Mononuclear cell (primary cell): ENCODE results near the gene HS3ST5. TPM values are rescaled to one million over a fixed set of nuclear protein-coding genes. Genes with fewer than 3 reads are reported as not detected.
"Not testable (repeated sequence)": the region's sequence is repeated elsewhere in the genome, so short reads cannot be mapped to it uniquely, and the experiment has no call there.

ENCODE experiments used
- H3K27me3 ChIP-seq: 2 replicates; pipeline ENCODE4 v1.6.0; 2011; ENCODE audit warnings: low read length, control low read depth; ENCODE audit not compliant: insufficient read depth
- H3K4me1 ChIP-seq: 2 replicates; pipeline ENCODE4 v1.5.1; 2011; ENCODE audit warnings: mild to moderate bottlenecking, low read length, control low read depth; ENCODE audit not compliant: insufficient read depth
- H3K4me3 ChIP-seq: 2 replicates; pipeline ENCODE4 v1.5.1; 2011; ENCODE audit warnings: mild to moderate bottlenecking, low read length, moderate library complexity
- H3K9me3 ChIP-seq: 2 replicates; pipeline ENCODE4 v1.5.1; 2011; ENCODE audit warnings: low read depth, mild to moderate bottlenecking, control low read depth, low read length
- total RNA-seq: library from RNA; depleted of rRNA; stranded (reverse); fragments of >200 nt; gene quantifications from one replicate; pipeline ENCODE4 v1.2.3, GENCODE V29; 2012

Gene HS3ST5
- total RNA-seq, 1 donor: not detected

DNA sequence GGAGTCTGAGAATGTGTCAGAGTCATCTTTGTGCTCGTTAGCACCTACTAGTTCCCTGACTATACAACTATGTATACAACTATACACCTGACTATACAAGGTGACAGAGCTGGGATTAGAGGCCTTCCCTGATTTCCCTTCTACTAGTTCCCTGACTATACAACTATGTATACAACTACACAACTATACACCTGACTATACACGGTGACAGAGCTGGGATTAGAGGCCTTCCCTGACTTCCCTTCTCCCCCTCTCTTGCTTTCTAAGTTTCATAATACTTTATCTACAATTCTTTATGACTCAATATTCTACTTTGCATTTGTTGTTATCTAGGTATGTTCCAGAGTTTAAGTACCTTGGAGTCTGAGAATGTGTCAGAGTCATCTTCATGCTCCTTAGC is 68.0 kb downstream of the HS3ST5 start:
- Histone ChIP-seq H3K9me3 (no peaks in the 10 kb centered on the region), H3K4me1 (no peaks in the 10 kb centered on the region), H3K4me3 (no peak overlapping the region), H3K27me3 (no peaks in the 10 kb centered on the region)

DNA sequence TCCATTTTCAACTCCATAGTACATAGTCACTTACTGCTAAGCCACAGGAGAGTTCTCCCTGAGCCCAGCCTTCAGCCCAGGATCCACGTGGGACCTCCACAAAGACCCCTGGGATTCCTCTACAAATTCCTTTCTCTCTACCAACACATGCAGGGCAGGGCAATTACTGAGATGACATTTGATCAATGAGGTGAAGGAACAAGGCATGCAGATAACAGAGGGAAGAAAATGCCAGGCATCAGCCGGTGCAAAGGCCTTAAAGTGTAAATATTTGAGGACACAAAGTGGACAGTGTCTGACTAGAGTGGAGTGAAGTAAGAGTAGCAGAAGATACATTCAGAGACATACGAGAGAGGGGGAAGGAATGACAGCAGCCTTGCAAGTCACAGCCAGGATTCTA is 70.2 kb downstream of the HS3ST5 start:
- Histone ChIP-seq H3K9me3 (no peaks in the 10 kb centered on the region), H3K4me3 (no peak overlapping the region), H3K4me1 (no peaks in the 10 kb centered on the region), H3K27me3 (no peaks in the 10 kb centered on the region)

DNA sequence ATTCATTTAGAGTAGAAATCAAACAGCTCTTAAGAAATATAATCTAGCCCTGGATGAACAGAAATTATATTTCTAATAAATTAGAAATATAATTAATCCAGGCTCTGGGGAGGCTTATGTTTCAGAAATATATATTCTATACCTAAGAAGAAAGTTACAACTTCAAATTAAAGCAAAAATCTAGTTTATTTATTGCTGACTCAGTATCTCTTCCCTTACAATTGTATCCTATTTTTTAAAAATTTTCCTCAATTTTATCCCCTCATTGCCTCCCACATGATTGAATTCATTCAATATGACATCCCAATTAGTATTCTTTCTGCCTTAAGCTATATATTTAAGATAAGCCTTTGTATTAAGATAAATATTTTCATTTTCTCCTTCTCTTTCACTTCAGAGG is 71.4 kb downstream of the HS3ST5 start:
- no peaks in the 10 kb centered on the region for H3K27me3 ChIP-seq
- no peaks in the 10 kb centered on the region for H3K4me1 ChIP-seq
- H3K4me3 ChIP-seq: no peak overlapping the region
- H3K9me3 ChIP-seq: no peaks in the 10 kb centered on the region

DNA sequence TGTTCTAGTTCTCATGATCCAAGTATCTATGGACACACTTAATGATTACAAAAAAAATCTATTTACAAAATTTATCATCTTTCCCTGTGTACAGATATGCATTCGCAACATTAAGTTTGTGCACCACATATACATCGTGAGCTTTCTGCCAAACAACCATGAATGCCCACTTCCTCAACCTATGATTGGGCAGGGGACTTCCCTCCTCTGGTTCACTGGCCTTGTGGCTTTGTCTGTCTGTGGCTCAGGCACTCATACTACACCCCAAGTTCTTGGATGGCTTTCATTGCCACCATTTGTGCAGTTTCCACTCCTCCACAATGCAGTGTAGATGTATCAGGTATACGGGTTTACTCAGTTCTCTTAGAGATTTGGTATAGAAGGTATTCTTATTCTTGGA is 74.9 kb downstream of the HS3ST5 start:
- H3K4me1 ChIP-seq: no peaks in the 10 kb centered on the region
- no peak overlapping the region for H3K4me3 ChIP-seq
- no peaks in the 10 kb centered on the region for H3K27me3 ChIP-seq
- H3K9me3 ChIP-seq: no peaks in the 10 kb centered on the region

DNA sequence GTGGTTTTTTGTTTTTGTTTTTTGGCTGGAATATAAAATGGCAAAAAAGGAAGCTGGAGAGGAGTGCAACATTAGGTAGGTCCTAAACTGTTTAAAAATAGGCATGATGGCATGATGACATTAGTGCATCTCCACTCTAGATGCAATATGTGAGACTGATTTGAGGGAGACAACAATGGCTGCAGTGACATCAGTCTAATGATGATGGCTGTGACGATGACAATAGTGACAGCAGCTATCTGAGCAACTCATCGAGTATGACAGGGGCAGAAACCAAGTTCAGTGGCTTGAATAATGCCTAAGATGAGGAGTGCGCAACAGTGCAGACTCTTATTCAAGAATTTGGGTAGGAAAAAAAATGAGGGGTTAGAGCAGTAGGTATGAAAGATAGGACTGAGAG is 82.0 kb downstream of the HS3ST5 start:
- Histone ChIP-seq H3K27me3 (no peaks in the 10 kb centered on the region), H3K4me1 (no peaks in the 10 kb centered on the region), H3K9me3 (no peaks in the 10 kb centered on the region), H3K4me3 (no peak overlapping the region)

DNA sequence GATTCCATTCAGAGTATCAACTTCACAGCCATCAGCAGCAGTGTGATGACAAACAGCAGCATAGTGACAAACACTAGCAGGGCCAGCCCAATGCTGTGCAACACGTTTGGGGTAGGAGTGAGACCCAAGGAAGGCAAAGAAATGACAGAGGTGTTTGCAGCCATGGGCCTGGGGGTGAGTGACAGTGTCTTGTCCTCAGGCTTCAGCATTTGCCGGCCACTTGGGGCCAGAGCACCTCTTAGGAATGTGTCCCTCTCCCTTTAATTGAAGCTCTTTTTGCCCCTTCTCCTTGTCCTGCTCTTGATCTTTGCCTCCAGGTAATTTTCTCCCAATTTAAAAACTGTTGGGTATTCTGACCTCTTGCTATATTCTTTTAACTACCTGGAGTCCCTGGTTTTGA is 84.4 kb downstream of the HS3ST5 start:
- no peaks in the 10 kb centered on the region for H3K4me1 ChIP-seq
- H3K4me3 ChIP-seq: no peak overlapping the region
- no peaks in the 10 kb centered on the region for H3K9me3 ChIP-seq
- no peaks in the 10 kb centered on the region for H3K27me3 ChIP-seq

DNA sequence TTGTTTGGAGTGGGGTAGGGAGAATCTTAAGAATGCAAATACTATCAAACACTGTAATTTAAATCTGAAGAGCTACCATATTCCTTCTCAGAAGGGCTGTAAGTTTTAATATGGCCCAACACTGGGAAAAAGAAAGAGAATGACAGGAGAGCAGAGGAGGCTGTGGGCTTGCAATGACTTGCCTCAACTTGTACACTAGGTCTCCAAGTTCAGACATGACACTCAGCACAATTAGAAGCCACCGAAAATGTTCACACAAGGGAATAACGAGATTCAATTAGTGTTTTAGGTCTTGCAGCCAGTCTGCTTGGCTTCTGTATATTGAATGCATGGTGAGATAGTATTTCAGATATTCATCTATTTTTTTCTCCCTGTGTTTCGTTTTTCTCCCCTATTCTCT is 89.4 kb downstream of the HS3ST5 start:
- no peaks in the 10 kb centered on the region for H3K4me1 ChIP-seq
- H3K9me3 ChIP-seq: no peaks in the 10 kb centered on the region
- no peaks in the 10 kb centered on the region for H3K27me3 ChIP-seq
- no peak overlapping the region for H3K4me3 ChIP-seq

DNA sequence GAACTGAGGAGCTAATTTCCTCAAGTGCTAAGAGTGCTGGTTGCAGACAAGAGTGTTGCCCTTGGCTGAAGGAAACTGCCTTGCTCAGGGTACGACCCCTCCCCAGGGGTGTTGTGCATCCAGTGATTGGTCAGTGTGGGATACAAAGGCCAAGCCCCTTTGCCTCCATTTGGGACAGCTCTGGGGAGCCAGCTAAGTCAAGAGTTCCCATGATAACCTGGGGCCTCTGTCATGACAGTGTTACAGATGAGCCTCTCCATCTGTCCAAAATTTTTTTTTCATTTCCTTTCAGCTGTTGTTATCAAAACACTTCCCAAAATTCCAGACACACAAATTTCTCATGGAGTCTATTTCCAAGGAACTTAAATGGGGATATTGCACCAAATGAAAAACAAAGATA is 93.3 kb downstream of the HS3ST5 start:
- no peaks in the 10 kb centered on the region for H3K4me1 ChIP-seq
- H3K27me3 ChIP-seq: no peaks in the 10 kb centered on the region
- no peak overlapping the region for H3K4me3 ChIP-seq
- no peaks in the 10 kb centered on the region for H3K9me3 ChIP-seq

DNA sequence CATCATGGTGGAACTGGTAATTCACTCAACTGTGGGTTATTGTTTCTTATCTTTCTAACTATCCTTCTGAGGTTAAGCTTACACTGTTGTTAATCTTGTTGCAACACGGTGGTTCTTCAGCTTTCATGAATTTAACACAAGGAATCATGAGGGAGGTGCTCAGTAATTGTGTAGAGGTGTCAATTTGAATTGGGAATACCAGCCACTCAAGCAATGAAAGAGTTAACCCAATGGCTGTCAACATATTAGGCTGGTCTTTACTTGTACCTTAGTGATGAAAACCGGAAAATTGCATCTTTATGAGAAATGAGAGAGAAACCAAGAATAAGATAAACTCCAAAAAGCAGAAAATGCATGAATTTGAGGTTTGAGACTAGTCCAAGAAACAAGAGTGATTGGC is 95.7 kb downstream of the HS3ST5 start:
- Histone ChIP-seq H3K27me3 (no peaks in the 10 kb centered on the region), H3K4me1 (no peaks in the 10 kb centered on the region), H3K9me3 (no peaks in the 10 kb centered on the region), H3K4me3 (no peak overlapping the region)

DNA sequence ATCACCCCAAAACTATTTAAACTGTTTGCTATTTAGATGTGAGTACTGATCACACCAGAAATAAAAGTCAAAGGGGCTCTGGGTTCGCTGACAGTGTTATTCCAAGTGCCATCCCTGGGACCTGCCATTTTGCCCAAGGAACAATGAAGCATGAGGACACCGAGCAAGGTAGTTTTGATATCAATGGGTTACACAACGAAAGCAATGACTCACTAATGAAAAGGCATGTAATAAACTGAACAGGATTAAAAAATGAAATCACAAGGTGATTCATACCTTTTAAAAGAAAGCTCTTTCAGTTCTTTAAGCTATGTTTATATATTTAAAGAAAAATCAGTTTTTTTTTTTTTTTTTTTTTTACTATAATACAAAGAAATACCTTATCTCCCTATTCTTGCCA is 102.0 kb downstream of the HS3ST5 start:
- Histone ChIP-seq H3K4me1 (no peaks in the 10 kb centered on the region), H3K9me3 (no peaks in the 10 kb centered on the region), H3K27me3 (no peaks in the 10 kb centered on the region), H3K4me3 (no peak overlapping the region)

DNA sequence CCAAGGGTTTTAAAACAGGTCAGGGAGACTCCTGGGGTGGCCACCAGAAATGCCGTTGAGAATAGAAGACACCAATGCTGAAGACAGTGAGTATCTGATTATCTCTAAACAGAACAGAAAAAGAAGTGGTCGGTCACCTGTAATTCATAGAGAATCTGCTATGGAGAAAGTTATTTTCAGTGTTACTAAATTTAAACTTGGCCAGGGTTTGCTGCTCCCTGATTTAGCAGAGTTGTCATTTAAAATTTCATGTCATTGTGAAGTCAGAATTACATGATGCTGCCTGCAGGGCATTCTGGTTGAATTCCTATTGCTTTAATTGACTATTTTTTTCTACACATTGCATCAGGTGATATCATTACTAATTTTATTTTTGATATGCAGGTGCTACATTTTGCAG is 114.1 kb downstream of the HS3ST5 start:
- Histone ChIP-seq H3K4me3 (no peak overlapping the region), H3K9me3 (no peaks in the 10 kb centered on the region), H3K27me3 (no peaks in the 10 kb centered on the region), H3K4me1 (no peaks in the 10 kb centered on the region)

DNA sequence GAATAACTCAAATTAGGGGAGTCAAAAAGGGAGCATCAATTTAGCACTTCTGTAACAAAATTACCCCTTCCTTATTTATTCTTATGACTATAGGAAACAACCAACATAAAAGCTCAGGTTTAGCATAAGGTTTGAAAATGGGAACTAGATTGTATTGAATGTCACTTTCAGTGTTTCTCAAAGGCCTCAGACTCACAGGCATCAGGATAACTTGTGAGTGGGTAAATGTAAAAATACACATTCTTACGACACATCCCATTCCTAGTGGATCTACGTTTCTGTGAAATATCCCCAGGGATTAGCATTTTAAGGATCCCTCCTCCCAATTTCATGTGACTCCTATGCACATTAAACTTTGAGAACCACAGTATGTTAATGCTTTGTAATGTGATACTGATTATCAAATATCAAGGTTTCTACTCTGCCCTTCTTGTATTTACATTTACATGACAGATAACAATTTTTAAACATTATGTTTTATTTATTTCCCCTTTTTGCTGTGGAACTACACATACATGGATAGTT is 114.8 kb downstream of the HS3ST5 start:
- no peak overlapping the region for H3K4me3 ChIP-seq
- H3K9me3 ChIP-seq: no peaks in the 10 kb centered on the region
- no peaks in the 10 kb centered on the region for H3K4me1 ChIP-seq
- H3K27me3 ChIP-seq: no peaks in the 10 kb centered on the region

DNA sequence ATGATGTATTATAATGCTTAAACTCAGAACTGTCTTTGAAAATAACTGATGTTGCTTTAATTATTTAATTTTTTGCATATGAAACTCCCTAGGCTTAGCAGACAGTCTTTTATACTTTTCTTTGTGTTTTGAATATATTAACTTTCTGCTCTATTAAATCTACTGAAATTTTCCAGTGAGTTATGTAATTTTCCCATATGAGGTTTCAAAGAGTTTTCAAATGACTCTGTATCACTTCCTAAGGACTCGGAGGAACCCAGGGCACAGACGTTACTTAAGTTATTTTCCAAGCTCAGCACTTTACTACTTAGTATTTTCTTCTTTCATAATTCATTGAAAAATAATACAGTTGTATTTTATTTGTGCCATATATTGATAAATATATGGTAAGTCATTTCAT is 122.6 kb downstream of the HS3ST5 start:
- Histone ChIP-seq H3K4me1 (no peaks in the 10 kb centered on the region), H3K4me3 (no peak overlapping the region), H3K27me3 (no peaks in the 10 kb centered on the region), H3K9me3 (no peaks in the 10 kb centered on the region)

DNA sequence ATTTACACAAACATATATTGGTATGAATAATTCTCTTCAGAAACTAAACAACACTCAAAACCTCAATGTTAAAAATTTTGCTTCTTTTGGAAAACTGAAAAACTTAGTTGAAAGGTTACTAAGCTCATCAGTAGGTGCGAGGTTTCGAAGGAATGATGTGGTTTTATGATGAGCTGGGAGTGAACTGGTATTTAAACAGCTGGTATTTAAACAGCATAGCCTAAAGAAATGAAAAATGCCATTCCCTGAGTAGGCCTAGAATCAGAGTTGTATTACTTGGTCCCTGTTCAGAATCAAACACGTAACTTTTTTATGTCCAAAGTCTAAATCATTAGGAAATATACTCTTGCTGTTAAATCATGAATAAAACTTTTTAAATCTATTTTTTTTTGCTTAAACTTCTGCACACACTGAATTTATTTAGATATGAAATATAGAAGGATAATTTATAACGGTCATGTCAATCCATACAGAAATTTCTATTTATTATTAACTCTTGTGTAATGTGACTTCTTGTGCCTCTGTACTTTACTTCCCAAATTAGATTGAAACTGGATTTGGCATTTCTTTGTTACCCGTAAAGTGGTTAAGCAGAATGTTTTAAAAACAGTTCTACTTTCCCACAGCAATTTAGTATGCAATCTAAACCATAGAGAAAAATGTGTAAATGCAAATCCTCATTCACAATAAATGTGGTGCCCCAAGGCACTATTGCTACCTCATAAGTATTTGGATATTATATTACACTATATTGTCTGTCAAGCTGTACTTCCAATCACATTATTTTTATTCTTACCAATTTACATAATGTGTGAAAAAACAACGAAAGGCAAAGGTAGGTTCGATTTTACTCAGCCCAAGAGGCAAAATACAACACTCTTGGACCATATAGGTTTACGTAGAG is 124.1 kb downstream of the HS3ST5 start:
- H3K27me3 ChIP-seq: no peaks in the 10 kb centered on the region

DNA sequence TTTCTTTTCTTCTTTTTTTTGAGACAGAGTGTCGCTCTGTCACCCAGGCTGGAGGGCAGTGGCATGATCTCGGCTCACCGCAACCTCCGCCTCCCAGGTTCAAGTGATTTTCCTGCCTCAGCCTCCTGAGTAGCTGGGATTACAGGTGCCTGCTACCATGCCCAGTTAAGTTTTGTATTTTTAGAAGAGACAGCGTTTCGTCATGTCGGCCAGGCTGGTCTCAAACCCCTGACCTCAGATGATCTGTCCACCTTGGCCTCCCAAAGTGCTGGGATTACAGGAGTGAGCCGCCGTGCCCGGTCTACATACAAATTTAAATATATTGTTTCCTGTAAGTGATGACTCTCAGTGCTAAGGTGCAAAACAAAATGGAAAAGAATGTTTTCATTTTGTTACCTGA is 124.8 kb downstream of the HS3ST5 start:
- not testable (repeated sequence) for H3K27me3 ChIP-seq, H3K4me1 ChIP-seq, H3K4me3 ChIP-seq, H3K9me3 ChIP-seq

More for the DNA sequence above, 124.1 kb downstream of the HS3ST5 start:
- Histone ChIP-seq H3K4me3 (no peak overlapping the region), H3K4me1 (no peaks in the 10 kb centered on the region), H3K9me3 (no peaks in the 10 kb centered on the region)
